ENCODE measurements around the gene MSI2. TPM values are rescaled to one million over a fixed set of nuclear protein-coding genes. Genes with fewer than 3 reads are reported as not detected.

Gene MSI2
- polyA plus RNA-seq, 1 of the 3 experiments (the other 2 are of a cell fraction) = 24.1 TPM

DNA sequence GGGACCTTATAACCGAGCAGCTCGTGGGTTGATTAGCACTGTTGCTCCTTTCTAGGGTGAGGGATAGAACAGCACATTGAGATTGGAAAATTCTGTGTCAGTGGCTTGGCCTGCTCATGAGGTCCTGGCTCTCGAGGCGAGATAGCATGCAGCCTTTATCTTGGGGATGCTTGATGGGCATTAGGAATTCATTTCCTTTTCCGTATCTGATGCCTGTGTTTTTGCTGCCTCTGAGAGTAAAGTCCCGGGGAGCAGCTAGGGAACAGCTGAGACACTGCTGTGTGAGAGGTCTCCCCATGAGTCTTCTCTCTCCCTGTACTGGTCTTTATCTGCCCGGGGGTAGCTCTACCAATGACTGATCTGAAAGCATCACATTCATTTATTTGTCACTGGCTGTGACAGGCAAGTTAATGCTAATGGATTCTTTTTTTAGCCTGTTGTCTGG, 14.5 kb downstream of the MSI2 start:
- Histone ChIP-seq H3K79me2 (ENCODE audit: insufficient read depth) (no peaks in the 10 kb centered on the region; the same call in 1 of the 2 replicates), H3K9me2 (no peaks in the 10 kb centered on the region), H3K4me1 (ENCODE audit: control insufficient read depth in 1 of 2, insufficient read depth in 2 of 2, low read depth in 1 of 2, low read length in 1 of 2) (peaks cover 0 to 51% of the 10 kb centered on the region in 2 experiments; a peak in 2 of 4 replicates), H3K9me3 (no peaks in the 10 kb centered on the region), H3K9ac (no peak overlapping the region), H3K4me3 (ENCODE audit: low read depth in 2 of 2, low read length in 1 of 2) (no peak overlapping the region), H4K20me1 (ENCODE audit: insufficient read depth) (0 out of 2 replicates have a peak, but pooled peaks cover 5% of the 10 kb centered on the region), H3F3A (replicated peaks; ENCODE audit: insufficient read depth) (no peaks in the 10 kb centered on the region), H2AFZ (ENCODE audit: low read depth) (no peak overlapping the region), H3K36me3 (replicated peaks in 1 of 2; ENCODE audit: control insufficient read depth in 1 of 2, insufficient read depth in 2 of 2, low read length in 1 of 2) (peaks cover 19 to 72% of the 10 kb centered on the region in 2 experiments), H3K4me2 (no peak overlapping the region), H3K27ac (ENCODE audit: low read depth in 2 of 2, low read length in 1 of 2) (peak overlapping the region in 1 of 2 experiments; percentile 95; a peak in 3 of 4 replicates), H3K27me3 (ENCODE audit: insufficient read depth) (no peaks in the 10 kb centered on the region)
- POLR2A ChIA-PET = interaction anchor here (0.7 to 2.6 kb wide), 6 partner anchors 8 to 579 kb away, joined by 3 to 18 read pairs (median 8); partner anchors contain the start of gene MRPS23
- DNase-seq = peak; percentile 78
- 63% methylated on average over 7 of the region's 7 CpGs for WGBS (ENCODE audit: low lambda C conversion rate)
- CTCF ChIA-PET = interaction anchor here (0.6 to 3.8 kb wide), 13 partner anchors 9 to 1497 kb away, joined by 3 to 26 read pairs (median 3); partner anchors contain the start of genes CUEDC1 and MSI2
- TF ChIP-seq NFIC (IDR thresholded peaks at IDR 0.05; ENCODE audit: borderline replicate concordance) = no peak
- no peak for TF ChIP-seq GABPA (IDR thresholded peaks at IDR 0.05; ENCODE audit: low read depth)
- no peak for TF ChIP-seq TAF1 (IDR thresholded peaks at IDR 0.05; ENCODE audit: borderline replicate concordance, low read depth, low read length)
- no peak for TF ChIP-seq YY1 (IDR thresholded peaks at IDR 0.05; ENCODE audit: low read depth)
- TF ChIP-seq EP300 (IDR thresholded peaks at IDR 0.05; ENCODE audit: borderline replicate concordance in 1 of 2, low read depth in 1 of 2, low read length in 1 of 2) = no peak; a peak in 1 of 4 replicates
- TF ChIP-seq RAD21 (IDR thresholded peaks at IDR 0.05; ENCODE audit: low read length) = peak; percentile 4
- TF ChIP-seq, protein P1, sequence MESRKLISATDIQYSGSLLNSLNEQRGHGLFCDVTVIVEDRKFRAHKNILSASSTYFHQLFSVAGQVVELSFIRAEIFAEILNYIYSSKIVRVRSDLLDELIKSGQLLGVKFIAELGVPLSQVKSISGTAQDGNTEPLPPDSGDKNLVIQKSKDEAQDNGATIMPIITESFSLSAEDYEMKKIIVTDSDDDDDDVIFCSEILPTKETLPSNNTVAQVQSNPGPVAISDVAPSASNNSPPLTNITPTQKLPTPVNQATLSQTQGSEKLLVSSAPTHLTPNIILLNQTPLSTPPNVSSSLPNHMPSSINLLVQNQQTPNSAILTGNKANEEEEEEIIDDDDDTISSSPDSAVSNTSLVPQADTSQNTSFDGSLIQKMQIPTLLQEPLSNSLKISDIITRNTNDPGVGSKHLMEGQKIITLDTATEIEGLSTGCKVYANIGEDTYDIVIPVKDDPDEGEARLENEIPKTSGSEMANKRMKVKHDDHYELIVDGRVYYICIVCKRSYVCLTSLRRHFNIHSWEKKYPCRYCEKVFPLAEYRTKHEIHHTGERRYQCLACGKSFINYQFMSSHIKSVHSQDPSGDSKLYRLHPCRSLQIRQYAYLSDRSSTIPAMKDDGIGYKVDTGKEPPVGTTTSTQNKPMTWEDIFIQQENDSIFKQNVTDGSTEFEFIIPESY (IDR thresholded peaks at IDR 0.05; ENCODE audit: borderline replicate concordance, low read depth) = no peak
- TF ChIP-seq, protein P2, sequence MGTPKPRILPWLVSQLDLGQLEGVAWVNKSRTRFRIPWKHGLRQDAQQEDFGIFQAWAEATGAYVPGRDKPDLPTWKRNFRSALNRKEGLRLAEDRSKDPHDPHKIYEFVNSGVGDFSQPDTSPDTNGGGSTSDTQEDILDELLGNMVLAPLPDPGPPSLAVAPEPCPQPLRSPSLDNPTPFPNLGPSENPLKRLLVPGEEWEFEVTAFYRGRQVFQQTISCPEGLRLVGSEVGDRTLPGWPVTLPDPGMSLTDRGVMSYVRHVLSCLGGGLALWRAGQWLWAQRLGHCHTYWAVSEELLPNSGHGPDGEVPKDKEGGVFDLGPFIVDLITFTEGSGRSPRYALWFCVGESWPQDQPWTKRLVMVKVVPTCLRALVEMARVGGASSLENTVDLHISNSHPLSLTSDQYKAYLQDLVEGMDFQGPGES (IDR thresholded peaks at IDR 0.05; ENCODE audit: low read depth, low read length) = no peak
- no peak for TF ChIP-seq SIN3A (IDR thresholded peaks at IDR 0.05; ENCODE audit: borderline replicate concordance, low read depth, low read length)
- 0 out of 2 replicates have a peak, but pooled peaks have one; percentile 47 for TF ChIP-seq FOXJ3 (CRISPR knock-in tag; IDR thresholded peaks at IDR 0.05)
- TF ChIP-seq, protein P3, sequence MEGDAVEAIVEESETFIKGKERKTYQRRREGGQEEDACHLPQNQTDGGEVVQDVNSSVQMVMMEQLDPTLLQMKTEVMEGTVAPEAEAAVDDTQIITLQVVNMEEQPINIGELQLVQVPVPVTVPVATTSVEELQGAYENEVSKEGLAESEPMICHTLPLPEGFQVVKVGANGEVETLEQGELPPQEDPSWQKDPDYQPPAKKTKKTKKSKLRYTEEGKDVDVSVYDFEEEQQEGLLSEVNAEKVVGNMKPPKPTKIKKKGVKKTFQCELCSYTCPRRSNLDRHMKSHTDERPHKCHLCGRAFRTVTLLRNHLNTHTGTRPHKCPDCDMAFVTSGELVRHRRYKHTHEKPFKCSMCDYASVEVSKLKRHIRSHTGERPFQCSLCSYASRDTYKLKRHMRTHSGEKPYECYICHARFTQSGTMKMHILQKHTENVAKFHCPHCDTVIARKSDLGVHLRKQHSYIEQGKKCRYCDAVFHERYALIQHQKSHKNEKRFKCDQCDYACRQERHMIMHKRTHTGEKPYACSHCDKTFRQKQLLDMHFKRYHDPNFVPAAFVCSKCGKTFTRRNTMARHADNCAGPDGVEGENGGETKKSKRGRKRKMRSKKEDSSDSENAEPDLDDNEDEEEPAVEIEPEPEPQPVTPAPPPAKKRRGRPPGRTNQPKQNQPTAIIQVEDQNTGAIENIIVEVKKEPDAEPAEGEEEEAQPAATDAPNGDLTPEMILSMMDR (IDR thresholded peaks at IDR 0.05) = no peak
- TF ChIP-seq JUND (IDR thresholded peaks at IDR 0.05) = no peak
- TF ChIP-seq, protein P4, sequence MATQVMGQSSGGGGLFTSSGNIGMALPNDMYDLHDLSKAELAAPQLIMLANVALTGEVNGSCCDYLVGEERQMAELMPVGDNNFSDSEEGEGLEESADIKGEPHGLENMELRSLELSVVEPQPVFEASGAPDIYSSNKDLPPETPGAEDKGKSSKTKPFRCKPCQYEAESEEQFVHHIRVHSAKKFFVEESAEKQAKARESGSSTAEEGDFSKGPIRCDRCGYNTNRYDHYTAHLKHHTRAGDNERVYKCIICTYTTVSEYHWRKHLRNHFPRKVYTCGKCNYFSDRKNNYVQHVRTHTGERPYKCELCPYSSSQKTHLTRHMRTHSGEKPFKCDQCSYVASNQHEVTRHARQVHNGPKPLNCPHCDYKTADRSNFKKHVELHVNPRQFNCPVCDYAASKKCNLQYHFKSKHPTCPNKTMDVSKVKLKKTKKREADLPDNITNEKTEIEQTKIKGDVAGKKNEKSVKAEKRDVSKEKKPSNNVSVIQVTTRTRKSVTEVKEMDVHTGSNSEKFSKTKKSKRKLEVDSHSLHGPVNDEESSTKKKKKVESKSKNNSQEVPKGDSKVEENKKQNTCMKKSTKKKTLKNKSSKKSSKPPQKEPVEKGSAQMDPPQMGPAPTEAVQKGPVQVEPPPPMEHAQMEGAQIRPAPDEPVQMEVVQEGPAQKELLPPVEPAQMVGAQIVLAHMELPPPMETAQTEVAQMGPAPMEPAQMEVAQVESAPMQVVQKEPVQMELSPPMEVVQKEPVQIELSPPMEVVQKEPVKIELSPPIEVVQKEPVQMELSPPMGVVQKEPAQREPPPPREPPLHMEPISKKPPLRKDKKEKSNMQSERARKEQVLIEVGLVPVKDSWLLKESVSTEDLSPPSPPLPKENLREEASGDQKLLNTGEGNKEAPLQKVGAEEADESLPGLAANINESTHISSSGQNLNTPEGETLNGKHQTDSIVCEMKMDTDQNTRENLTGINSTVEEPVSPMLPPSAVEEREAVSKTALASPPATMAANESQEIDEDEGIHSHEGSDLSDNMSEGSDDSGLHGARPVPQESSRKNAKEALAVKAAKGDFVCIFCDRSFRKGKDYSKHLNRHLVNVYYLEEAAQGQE (IDR thresholded peaks at IDR 0.05; ENCODE audit: low read depth, low read length) = no peak
- TF ChIP-seq RCOR1 (IDR thresholded peaks at IDR 0.05; ENCODE audit: low read length) = peak; percentile 35; the same call in 1 of the 2 replicates
- TF ChIP-seq NRF1 (IDR thresholded peaks at IDR 0.05; ENCODE audit: low read depth, low read length) = no peak
- no peak for TF ChIP-seq ELF1 (IDR thresholded peaks at IDR 0.05)
- TF ChIP-seq TEAD4 (IDR thresholded peaks at IDR 0.05; ENCODE audit: borderline replicate concordance, insufficient read depth) = no peak
- no peak for TF ChIP-seq CHD2 (IDR thresholded peaks at IDR 0.05; ENCODE audit: low read length, partially characterized antibody)
- no peak for TF ChIP-seq FOXM1 (IDR thresholded peaks at IDR 0.05; ENCODE audit: low read depth)
- TF ChIP-seq RXRA (IDR thresholded peaks at IDR 0.05; ENCODE audit: borderline replicate concordance, low read depth) = no peak
- TF ChIP-seq MEF2A (IDR thresholded peaks at IDR 0.05; ENCODE audit: borderline replicate concordance, low read depth) = no peak
- TF ChIP-seq EZH2phosphoT487 (IDR thresholded peaks at IDR 0.05; ENCODE audit: borderline replicate concordance, low read depth) = no peak
- no peak; the same call in none of the 2 replicates for TF ChIP-seq RFX5 (IDR thresholded peaks at IDR 0.05; ENCODE audit: low read length)
- TF ChIP-seq MXI1 (IDR thresholded peaks at IDR 0.05; ENCODE audit: low read depth, low read length) = peak; percentile 81
- TF ChIP-seq, protein P5, sequence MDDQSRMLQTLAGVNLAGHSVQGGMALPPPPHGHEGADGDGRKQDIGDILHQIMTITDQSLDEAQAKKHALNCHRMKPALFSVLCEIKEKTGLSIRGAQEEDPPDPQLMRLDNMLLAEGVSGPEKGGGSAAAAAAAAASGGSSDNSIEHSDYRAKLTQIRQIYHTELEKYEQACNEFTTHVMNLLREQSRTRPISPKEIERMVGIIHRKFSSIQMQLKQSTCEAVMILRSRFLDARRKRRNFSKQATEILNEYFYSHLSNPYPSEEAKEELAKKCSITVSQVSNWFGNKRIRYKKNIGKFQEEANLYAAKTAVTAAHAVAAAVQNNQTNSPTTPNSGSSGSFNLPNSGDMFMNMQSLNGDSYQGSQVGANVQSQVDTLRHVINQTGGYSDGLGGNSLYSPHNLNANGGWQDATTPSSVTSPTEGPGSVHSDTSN (IDR thresholded peaks at IDR 0.05) = 0 out of 2 replicates have a peak, but pooled peaks have one; percentile 19
